NT2/D1 (cell line): ENCODE measurements around the gene DHCR24.
A peak's percentile ranks its signal among the peaks of the same experiment; 100 is the strongest.

Source experiments
- DNase-seq: peaks from one replicate; pipeline ENCODE4 v3.0.0-alpha.2; 2011; ENCODE audit warnings: low read depth, low spot score
- H3K27me3 ChIP-seq: 2 replicates; pipeline ENCODE4 v1.6.0; 2011; ENCODE audit warnings: mild to moderate bottlenecking; ENCODE audit not compliant: insufficient read length, insufficient read depth
- H3K36me3 ChIP-seq: 2 replicates; pipeline ENCODE4 v1.6.1; 2011; ENCODE audit warnings: mild to moderate bottlenecking, low read length, mixed read lengths; ENCODE audit not compliant: insufficient read depth, insufficient read length
- H3K4me1 ChIP-seq: 2 replicates; pipeline ENCODE4 v1.5.1; 2011; ENCODE audit not compliant: insufficient read depth, insufficient read length
- H3K4me3 ChIP-seq: 2 replicates; pipeline ENCODE4 v1.5.1; 2011; ENCODE audit warnings: low read depth; ENCODE audit not compliant: insufficient read length
- H3K9ac ChIP-seq: 2 replicates; pipeline ENCODE4 v1.6.0; 2011; ENCODE audit warnings: low read depth; ENCODE audit not compliant: insufficient read length
- H3K9me3 ChIP-seq: 2 replicates; pipeline ENCODE4 v1.5.1; 2011; ENCODE audit warnings: mild to moderate bottlenecking, low read length; ENCODE audit not compliant: insufficient read depth
- SUZ12 ChIP-seq: IDR thresholded peaks from 2 replicates; pipeline ENCODE4 v1.6.1; 2011; ENCODE audit not compliant: insufficient read length, insufficient read depth; ENCODE audit errors: extremely low read depth
- YY1 ChIP-seq: IDR thresholded peaks from 2 replicates; pipeline ENCODE4 v1.6.1; 2011; ENCODE audit not compliant: insufficient read length, insufficient read depth
- ZNF274 ChIP-seq: IDR thresholded peaks from 2 replicates; pipeline ENCODE4 v1.6.1; 2011; ENCODE audit warnings: mild to moderate bottlenecking, low read depth, low read length

Gene DHCR24

GRCh38 chr1:54819195-54819536 is 67.8 kb downstream of the DHCR24 start:
- no peak for DNase-seq
- peaks cover 11% of the 10 kb centered on the region for H3K4me1 ChIP-seq
- peaks cover 8% of the 10 kb centered on the region for H3K27me3 ChIP-seq
- no peak overlapping the region for H3K9ac ChIP-seq
- peaks cover 12% of the 10 kb centered on the region for H3K9me3 ChIP-seq
- H3K36me3 ChIP-seq, result no peaks in the 10 kb centered on the region
- no peak overlapping the region for H3K4me3 ChIP-seq
- no peak for TF ChIP-seq SUZ12
- TF ChIP-seq ZNF274, result no peak
- TF ChIP-seq YY1, result no peak

GRCh38 chr1:54818461-54819194 is 68.4 kb downstream of the DHCR24 start:
- Histone ChIP-seq H3K4me1 (peaks cover 15% of the 10 kb centered on the region), H3K36me3 (no peaks in the 10 kb centered on the region), H3K27me3 (peaks cover 8% of the 10 kb centered on the region), H3K4me3 (no peak overlapping the region), H3K9ac (no peak overlapping the region), H3K9me3 (peaks cover 6% of the 10 kb centered on the region)
- DNase-seq, result no peak
- no peak for TF ChIP-seq YY1
- no peak for TF ChIP-seq ZNF274
- TF ChIP-seq SUZ12, result no peak

GRCh38 chr1:54816951-54817350 is 70.0 kb downstream of the DHCR24 start:
- Histone ChIP-seq H3K36me3 (no peaks in the 10 kb centered on the region), H3K9ac (no peak overlapping the region), H3K9me3 (no peaks in the 10 kb centered on the region), H3K27me3 (peaks cover 17% of the 10 kb centered on the region), H3K4me1 (peaks cover 22% of the 10 kb centered on the region), H3K4me3 (no peak overlapping the region)
- no peak for DNase-seq
- TF ChIP-seq ZNF274, result no peak
- no peak for TF ChIP-seq SUZ12
- TF ChIP-seq YY1, result no peak

GRCh38 chr1:54816130-54816529 is 70.9 kb downstream of the DHCR24 start:
- Histone ChIP-seq H3K9ac (no peak overlapping the region), H3K4me3 (no peak overlapping the region), H3K27me3 (peaks cover 18% of the 10 kb centered on the region), H3K4me1 (peaks cover 24% of the 10 kb centered on the region), H3K36me3 (no peaks in the 10 kb centered on the region), H3K9me3 (no peaks in the 10 kb centered on the region)
- no peak for DNase-seq
- no peak for TF ChIP-seq YY1
- TF ChIP-seq ZNF274, result no peak
- TF ChIP-seq SUZ12, result no peak

- H3K27me3 ChIP-seq, result peaks cover 23% of the 10 kb centered on the region
- H3K9ac ChIP-seq, result no peak overlapping the region
- no peak for DNase-seq
- peaks cover 25% of the 10 kb centered on the region for H3K4me1 ChIP-seq
- no peak overlapping the region for H3K4me3 ChIP-seq
- TF ChIP-seq ZNF274 (no peak), SUZ12 (no peak), YY1 (no peak)
- no peaks in the 10 kb centered on the region for H3K36me3 ChIP-seq
- no peaks in the 10 kb centered on the region for H3K9me3 ChIP-seq
Measured at GRCh38 chr1:54815086-54815876, 71.7 kb downstream of the DHCR24 start.

- TF ChIP-seq YY1 (no peak), ZNF274 (no peak), SUZ12 (no peak)
- Histone ChIP-seq H3K36me3 (no peaks in the 10 kb centered on the region), H3K4me3 (no peak overlapping the region), H3K27me3 (peaks cover 27% of the 10 kb centered on the region), H3K9ac (peak overlapping the region; percentile 46), H3K9me3 (no peaks in the 10 kb centered on the region), H3K4me1 (peaks cover 28% of the 10 kb centered on the region)
- no peak for DNase-seq
Measured at GRCh38 chr1:54814571-54814970, 72.4 kb downstream of the DHCR24 start.

GRCh38 chr1:54814126-54814498 is 72.9 kb downstream of the DHCR24 start:
- no peak overlapping the region for H3K4me3 ChIP-seq
- no peaks in the 10 kb centered on the region for H3K36me3 ChIP-seq
- no peak for DNase-seq

More at GRCh38 chr1:54814126-54814498, 72.9 kb downstream of the DHCR24 start:
- peaks cover 27% of the 10 kb centered on the region for H3K4me1 ChIP-seq
- peak overlapping the region; percentile 46 for H3K9ac ChIP-seq
- TF ChIP-seq ZNF274 (no peak), SUZ12 (no peak), YY1 (no peak)
- H3K9me3 ChIP-seq, result no peaks in the 10 kb centered on the region
- peaks cover 27% of the 10 kb centered on the region for H3K27me3 ChIP-seq
